ENCODE results near the gene DMPK.
"Not testable (repeated sequence)": the region's sequence is repeated elsewhere in the genome, so short reads cannot be mapped to it uniquely, and the experiment has no call there.

The DMPK gene

DNA sequence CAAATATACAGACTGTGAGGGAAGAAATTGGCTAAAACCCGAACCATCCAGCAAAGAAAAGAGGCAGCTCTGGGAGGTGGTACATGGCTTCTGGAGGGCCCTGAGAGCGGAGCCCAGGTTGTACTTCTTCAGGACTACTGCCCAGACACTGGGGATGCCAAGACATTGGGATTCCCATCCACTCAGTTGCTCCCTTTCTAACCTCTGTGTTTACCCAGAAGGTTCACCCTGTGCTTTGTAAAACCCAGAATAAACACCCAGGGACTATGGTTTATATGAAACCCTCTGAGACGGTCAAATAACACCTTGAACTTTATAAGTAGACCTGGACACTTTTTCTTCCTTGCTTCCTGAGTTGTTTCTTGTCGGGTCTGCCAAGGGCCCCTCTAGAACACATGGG is 39.3 kb downstream of the DMPK start:
- no peak for DNase-seq (ENCODE audit: low spot score)

DNA sequence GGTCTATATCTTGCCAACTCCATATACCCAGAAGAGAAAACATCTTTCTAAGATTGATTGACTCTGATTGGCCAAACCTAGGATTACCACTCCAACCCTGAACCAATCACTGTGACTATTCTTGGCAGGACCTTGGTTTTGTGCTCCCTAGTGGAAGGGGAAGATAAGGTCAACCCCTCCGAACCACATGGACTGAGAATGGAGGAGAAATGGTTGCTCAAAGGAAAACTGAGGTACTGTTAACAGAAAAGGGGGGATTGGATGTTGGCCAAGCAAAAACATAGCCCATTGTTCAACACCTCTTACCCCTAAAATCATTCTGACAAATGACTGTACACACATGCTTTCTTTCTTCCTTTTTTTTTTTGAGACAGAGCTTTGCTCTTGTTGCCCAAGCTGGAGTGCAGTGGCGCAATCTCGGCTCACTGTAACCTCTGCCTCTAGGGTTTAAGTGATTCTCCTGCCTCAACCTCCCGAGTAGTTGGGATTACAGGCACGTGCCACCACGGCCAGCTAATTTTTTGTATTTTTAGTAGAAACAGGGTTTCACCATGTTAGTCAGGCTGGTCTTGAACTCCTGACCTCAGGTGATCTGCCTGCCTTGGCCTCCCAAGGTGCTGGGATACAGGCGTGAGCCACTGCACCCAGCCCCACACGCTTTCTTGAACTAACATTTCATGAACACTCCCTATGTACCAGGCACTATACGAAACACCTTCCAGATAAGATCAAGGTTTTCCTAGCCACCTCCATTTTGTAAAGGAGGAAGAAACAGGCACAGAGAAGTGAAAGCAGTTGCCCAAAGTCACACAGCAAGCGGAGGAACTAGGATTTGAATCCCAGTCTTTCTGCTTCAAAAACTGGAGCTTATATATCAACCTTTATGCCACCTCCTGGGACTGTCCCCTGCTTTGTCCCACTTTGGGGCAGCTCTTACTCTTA is 42.5 kb downstream of the DMPK start:
- no peak for DNase-seq (ENCODE audit: low spot score)

DNA sequence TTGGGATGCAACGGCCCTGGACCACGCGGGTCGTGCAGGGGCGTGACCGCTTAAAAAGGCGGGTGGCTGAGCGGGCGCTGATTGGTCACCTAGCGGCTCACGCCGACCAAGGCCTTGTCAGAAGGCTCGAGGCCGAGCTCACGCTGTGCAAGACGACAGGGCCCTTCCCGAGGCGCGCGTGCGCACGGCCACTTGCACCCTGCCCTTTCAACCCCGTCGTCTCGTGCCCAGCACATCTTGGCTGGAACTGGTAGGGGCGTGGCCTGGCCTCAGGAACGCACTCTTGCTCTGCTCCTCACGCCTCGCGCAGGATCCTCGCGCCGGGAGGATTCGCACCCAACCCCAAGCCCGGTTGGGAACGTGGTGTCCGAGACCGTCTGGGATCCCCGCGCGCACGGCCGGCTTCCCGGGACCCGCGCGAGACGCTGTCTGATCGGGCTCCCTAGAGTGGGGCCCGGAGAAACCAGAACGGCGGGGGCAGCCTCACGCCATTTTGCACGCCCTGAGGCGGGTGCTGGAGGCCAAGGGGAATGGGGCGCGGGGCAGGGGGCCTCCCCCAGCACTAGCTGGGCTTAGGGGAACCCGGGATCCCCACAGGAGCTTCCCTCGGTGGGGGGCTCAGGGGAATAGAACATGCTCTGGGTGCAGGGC is 49.0 kb downstream of the DMPK start, which contains the start of gene MEIOSIN:
TSS of gene MEIOSIN (plus strand) at position 280 of the 651 bp plus-strand sequence. CDS start 1,938 bp downstream, outside the sequence.
- DNase-seq (ENCODE audit: low spot score) = no peak

DNA sequence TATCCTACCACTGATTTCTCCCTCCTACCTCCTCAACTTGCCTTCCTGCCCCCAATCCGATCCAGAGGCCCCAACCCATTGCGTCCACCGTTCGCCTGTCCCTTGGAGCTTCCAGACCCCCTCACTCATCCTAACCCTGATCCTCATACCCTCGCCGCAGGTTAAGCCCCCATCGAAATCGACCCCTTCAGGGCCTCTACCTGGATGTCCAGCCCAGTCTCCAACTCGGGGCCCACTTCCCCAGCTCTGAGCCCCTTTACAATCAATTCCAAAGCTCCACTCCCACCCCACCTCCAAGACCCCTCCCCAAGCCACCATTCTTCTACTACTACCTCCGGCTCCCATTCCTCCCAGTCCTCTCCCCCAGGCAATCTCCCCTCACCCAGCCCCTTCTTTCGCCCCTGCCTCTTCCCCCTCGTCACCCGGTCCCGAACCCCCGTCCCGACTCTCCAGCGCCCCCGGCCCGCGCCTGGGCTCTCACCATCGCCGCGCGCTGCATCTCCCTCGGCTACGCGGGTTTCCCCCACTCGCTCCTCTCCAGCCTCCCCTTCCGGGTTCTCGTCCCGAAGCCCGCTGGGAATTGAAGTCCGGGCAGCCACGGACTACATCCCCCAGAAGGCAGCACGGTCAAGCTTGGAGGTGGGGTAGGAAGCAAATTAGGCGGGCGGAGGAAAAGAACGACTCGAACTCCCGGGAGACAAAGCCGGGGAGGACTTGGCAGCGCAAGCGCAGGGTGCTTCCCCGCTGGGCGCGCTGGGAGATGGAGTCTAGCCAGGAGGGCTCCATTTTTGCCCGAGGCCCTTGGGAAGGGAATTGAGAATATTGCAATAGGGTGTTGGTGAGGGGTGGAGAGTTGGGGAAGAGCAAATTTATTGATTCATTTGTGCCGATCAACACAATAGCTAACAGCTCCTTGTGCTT is 51.7 kb downstream of the DMPK start, which contains the start of gene FBXO46:
TSS of gene FBXO46 (minus strand) at position 529 of the 921 bp plus-strand sequence. CDS start 17,401 bp downstream, outside the sequence.
- DNase-seq (ENCODE audit: low spot score) = peak; percentile 97

DNA sequence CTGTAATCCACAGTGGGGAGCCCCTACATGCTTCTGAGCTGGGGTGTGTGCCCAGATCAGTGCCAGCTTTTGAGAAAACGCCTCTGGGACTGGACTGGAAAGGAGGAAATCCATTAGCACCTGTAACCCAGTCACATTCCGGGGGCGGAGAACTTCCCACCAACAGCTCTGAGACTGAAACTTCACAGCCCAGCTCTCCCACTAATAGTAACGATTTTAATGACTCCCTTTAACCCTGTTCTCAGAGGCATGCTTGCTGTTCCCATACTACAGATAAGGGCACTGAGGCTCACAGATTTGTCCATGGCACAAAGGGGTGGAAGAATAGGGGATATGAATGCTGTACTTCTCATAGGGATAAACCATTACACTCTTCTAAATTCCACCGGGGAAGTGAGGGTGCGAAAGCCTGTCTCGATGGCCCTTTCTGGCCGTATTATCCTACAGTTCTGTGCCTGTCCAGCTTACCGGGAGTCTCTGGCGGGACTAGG is 52.4 kb downstream of the DMPK start:
- no peak for DNase-seq (ENCODE audit: low spot score)

DNA sequence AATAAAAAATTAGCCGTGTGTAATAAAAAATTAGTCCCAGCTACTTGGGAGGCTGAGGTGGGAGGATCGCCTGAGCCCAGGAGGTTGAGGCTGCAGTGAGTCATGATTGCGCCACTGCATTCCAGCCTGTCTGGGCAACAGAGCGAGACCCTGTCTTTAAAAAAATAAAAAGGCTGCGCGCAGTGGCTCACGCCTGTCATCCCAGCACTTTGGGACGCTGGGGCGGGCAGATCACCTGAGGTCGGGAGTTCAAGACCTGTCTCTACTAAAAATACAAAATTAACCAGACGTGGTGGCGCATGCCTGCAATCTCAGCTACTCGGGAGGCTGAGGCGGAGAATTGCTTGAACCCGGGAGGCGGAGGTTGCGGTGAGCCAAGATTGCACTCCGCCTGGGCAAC is 53.6 kb downstream of the DMPK start:
- DNase-seq (ENCODE audit: low spot score) = not testable (repeated sequence)

DNA sequence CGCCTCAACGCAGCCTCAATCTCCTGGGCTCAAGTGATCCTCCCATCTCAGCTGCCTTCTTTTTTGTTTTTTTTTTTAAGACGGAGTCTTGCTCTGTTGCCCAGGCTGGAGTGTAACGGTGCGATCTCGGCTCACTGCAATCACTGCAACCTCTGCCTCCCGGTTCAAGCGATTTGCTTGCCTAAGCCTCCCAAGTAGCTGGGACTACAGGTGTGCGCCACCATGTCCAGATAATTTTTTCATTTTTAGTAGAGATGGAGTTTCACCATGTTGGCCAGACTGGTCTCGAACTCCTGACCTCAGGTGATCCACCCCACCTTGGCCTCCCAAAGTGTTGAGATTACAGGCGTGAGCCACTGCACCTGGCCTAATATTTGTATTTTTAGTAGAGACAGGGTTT is 62.2 kb downstream of the DMPK start:
- DNase-seq (ENCODE audit: low spot score) = not testable (repeated sequence)
